ENCODE data around the gene NFAM1.

DNA sequence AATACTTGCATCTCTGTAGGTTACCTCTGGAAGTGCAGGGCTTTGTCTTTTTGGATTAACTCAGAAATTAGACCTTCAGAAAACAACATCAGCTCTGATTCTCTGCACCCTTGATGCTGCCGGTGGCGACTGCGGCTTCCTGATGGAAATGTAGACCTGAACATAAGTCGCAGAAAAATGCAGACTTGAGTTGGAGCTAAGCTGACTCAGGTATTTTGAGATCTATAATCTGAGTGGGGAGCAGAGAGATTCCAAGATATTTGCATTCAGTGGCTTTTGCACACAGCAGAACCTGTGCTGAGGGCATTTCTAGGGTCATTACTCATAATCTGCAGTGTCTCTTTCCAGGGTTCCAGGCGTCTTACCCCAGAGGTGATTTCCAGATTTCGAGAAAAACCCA lies 18.7 kb upstream of the NFAM1 start:
- TF ChIP-seq, protein P1, sequence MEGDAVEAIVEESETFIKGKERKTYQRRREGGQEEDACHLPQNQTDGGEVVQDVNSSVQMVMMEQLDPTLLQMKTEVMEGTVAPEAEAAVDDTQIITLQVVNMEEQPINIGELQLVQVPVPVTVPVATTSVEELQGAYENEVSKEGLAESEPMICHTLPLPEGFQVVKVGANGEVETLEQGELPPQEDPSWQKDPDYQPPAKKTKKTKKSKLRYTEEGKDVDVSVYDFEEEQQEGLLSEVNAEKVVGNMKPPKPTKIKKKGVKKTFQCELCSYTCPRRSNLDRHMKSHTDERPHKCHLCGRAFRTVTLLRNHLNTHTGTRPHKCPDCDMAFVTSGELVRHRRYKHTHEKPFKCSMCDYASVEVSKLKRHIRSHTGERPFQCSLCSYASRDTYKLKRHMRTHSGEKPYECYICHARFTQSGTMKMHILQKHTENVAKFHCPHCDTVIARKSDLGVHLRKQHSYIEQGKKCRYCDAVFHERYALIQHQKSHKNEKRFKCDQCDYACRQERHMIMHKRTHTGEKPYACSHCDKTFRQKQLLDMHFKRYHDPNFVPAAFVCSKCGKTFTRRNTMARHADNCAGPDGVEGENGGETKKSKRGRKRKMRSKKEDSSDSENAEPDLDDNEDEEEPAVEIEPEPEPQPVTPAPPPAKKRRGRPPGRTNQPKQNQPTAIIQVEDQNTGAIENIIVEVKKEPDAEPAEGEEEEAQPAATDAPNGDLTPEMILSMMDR (IDR thresholded peaks at IDR 0.05): no peak
- no peak for TF ChIP-seq POLR2A (IDR thresholded peaks at IDR 0.05)

Data from sigmoid colon (tissue), 3 donors.